Measurements from ENCODE around the gene SHISA3. TPM values are rescaled to one million over a fixed set of nuclear protein-coding genes. Genes with fewer than 3 reads are reported as not detected.

The SHISA3 gene
- 24.2 and 25.4 TPM in 2 replicates for total RNA-seq
- long read RNA-seq, partial matches to known transcripts: 6 of 8 reads
- long read RNA-seq, other reads (novel, unspliced or antisense): 0 of 8 reads

DNA sequence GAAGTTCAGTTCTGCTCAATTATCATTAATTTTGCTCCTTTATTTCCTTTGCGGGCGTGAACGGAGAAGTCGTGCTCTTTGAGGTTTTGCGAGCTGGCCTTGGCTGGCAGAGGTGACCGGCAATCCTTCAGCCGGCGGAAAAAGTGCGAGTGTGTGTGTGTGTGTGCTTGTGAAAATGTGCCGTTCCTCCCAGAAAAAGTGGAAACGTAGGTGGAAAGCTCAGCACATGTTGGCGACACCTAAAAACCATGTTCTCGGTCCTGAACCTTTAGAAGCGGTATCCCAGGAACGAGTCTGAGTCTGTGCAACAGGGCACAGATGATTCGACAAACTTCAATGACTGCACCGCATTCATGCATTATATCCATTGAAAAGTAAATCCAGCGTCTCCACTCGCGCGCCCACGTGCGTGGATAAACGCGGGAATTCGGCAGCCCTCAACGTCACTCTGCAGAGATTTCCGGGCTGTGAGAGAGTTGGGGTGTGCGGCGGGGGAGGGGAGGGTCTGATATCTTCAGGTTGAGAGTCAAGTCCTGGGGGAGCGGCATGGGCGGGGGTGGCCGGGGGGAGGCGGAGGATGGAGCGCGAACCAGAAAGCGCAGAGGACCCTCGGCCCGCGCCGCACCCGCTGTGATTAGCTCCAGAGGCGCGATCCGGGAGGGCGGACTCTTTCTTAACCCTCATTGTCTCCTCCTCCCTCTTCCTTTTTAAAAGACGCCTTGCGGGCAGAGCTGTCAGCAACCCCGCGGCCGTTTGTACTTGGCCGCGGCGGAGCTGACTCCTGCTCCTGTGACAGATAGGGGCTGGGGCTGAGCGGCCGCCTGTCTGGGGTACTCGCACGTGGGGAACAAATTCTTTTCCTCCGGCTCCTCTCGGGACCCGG lies at the start of gene SHISA3:
Gene SHISA3 (plus strand): TSS at position 737 of the 883 bp plus-strand sequence. CDS start 569 bp downstream, outside the sequence.
- Mint-ChIP-seq H3K4me3 (peak within 1 kb of the TSS; percentile 95), H3K4me1 (peaks cover 40% of the 10 kb centered on the region), H3K27ac (ENCODE audit: unreplicated experiment) (peak within 1 kb of the TSS; percentile 83), H3K36me3 (ENCODE audit: low read depth) (peaks cover 2% of the 10 kb centered on the region), H3K27me3 (ENCODE audit: low read depth) (peaks cover 83% of the 10 kb centered on the region), H3K9me3 (no peaks in the 10 kb centered on the region)
- TF ChIP-seq CTCF (conservative IDR thresholded peaks at IDR 0.05): no peak
- DNase-seq (ENCODE audit: low read depth, low spot score): peak; percentile 43

- no peak for TF ChIP-seq CTCF (conservative IDR thresholded peaks at IDR 0.05)
- Mint-ChIP-seq H3K4me1 (no peaks in the 10 kb centered on the region), H3K36me3 (ENCODE audit: low read depth) (no peaks in the 10 kb centered on the region), H3K4me3 (no peak overlapping the region), H3K9me3 (no peaks in the 10 kb centered on the region), H3K27ac (ENCODE audit: unreplicated experiment) (no peak overlapping the region), H3K27me3 (ENCODE audit: low read depth) (peaks cover 4% of the 10 kb centered on the region)
- DNase-seq (ENCODE audit: low read depth, low spot score): no peak
These were observed 49.0 kb upstream of the SHISA3 start for GRCh38 chr4:42348247-42348646.

GRCh38 chr4:42348692-42349091 lies 48.6 kb upstream of the SHISA3 start:
- no peak overlapping the region for H3K4me3 Mint-ChIP-seq
- H3K4me1 Mint-ChIP-seq: no peaks in the 10 kb centered on the region
- H3K27ac Mint-ChIP-seq (ENCODE audit: unreplicated experiment): peak overlapping the region; percentile 13
- peaks cover 2% of the 10 kb centered on the region for H3K27me3 Mint-ChIP-seq (ENCODE audit: low read depth)
- H3K9me3 Mint-ChIP-seq: no peaks in the 10 kb centered on the region
- no peak for DNase-seq (ENCODE audit: low read depth, low spot score)
- H3K36me3 Mint-ChIP-seq (ENCODE audit: low read depth): no peaks in the 10 kb centered on the region
- TF ChIP-seq CTCF (conservative IDR thresholded peaks at IDR 0.05): no peak

- no peak for DNase-seq (ENCODE audit: low read depth, low spot score)
- no peaks in the 10 kb centered on the region for H3K9me3 Mint-ChIP-seq
- peaks cover 11% of the 10 kb centered on the region for H3K27me3 Mint-ChIP-seq (ENCODE audit: low read depth)
- H3K27ac Mint-ChIP-seq (ENCODE audit: unreplicated experiment): no peak overlapping the region
- no peak for TF ChIP-seq CTCF (conservative IDR thresholded peaks at IDR 0.05)
- H3K36me3 Mint-ChIP-seq (ENCODE audit: low read depth): no peaks in the 10 kb centered on the region
- no peak overlapping the region for H3K4me3 Mint-ChIP-seq
- H3K4me1 Mint-ChIP-seq: no peaks in the 10 kb centered on the region
These were observed 46.6 kb upstream of the SHISA3 start for GRCh38 chr4:42350611-42351182.

GRCh38 chr4:42352049-42352448 lies 45.2 kb upstream of the SHISA3 start:
- Mint-ChIP-seq H3K4me3 (no peak overlapping the region), H3K36me3 (ENCODE audit: low read depth) (no peaks in the 10 kb centered on the region), H3K9me3 (no peaks in the 10 kb centered on the region), H3K27me3 (ENCODE audit: low read depth) (peaks cover 22% of the 10 kb centered on the region), H3K27ac (ENCODE audit: unreplicated experiment) (no peak overlapping the region), H3K4me1 (no peaks in the 10 kb centered on the region)
- no peak for TF ChIP-seq CTCF (conservative IDR thresholded peaks at IDR 0.05)
- DNase-seq (ENCODE audit: low read depth, low spot score): no peak

All from neural crest cell (in vitro differentiated cells).